HepG2 (cell line): ENCODE data around the gene RHBDL3. TPM values are rescaled to one million over a fixed set of nuclear protein-coding genes. Genes with fewer than 3 reads are reported as not detected.

Source experiments
- ARNT2 ChIP-seq: sonication (generic); formaldehyde crosslinking; IDR thresholded peaks from 2 replicates; pipeline ENCODE4 v1.8.0; 2022; ENCODE audit warnings: mild to moderate bottlenecking, low read depth, missing genetic modification reagents, moderate library complexity
- EED ChIP-seq: sonication (generic); formaldehyde crosslinking; IDR thresholded peaks from 2 replicates; pipeline ENCODE4 v1.5.0; 2020; ENCODE audit warnings: mild to moderate bottlenecking, missing genetic modification reagents
- EP300 ChIP-seq, 3 experiments: sonication (generic) in 1 of 3; formaldehyde crosslinking in 1 of 3; IDR thresholded peaks; 2 replicates each; pipeline versions ENCODE4 v1.5.1 to v1.6.1; 2011 to 2020; ENCODE audit warnings: low read depth in 2 of 3, low read length in 2 of 3, borderline replicate concordance in 1 of 3, improper control_type of control experiment in 1 of 3, mild to moderate bottlenecking in 1 of 3, missing genetic modification reagents in 1 of 3, moderate library complexity in 1 of 3
- FOXA3 ChIP-seq: IDR thresholded peaks from 2 replicates; pipeline ENCODE4 v1.6.1; 2016; ENCODE audit warnings: missing genetic modification reagents, missing compliant biosample characterization
- IKZF4 ChIP-seq: sonication (generic); formaldehyde crosslinking; IDR thresholded peaks from 2 replicates; pipeline ENCODE4 v1.5.1; 2020; ENCODE audit warnings: borderline replicate concordance, mild to moderate bottlenecking, low read depth, missing genetic modification reagents; ENCODE audit errors: not compliant biosample characterization
- MIXL1 ChIP-seq: IDR thresholded peaks from 2 replicates; pipeline ENCODE4 v1.6.1; 2016
- NFRKB ChIP-seq: fragments of 450-650 bp; IDR thresholded peaks from 2 replicates; pipeline ENCODE4 v1.6.1; 2017
- SMAD9 ChIP-seq: sonication (generic); formaldehyde crosslinking; IDR thresholded peaks from 2 replicates; pipeline ENCODE4 v1.5.1; 2020; ENCODE audit warnings: mild to moderate bottlenecking, missing genetic modification reagents
- SNAI1 ChIP-seq: sonication (generic); formaldehyde crosslinking; IDR thresholded peaks from 2 replicates; pipeline ENCODE4 v1.5.0; 2020; ENCODE audit warnings: mild to moderate bottlenecking, missing genetic modification reagents, borderline replicate concordance
- SNAPC2 ChIP-seq: sonication (generic); formaldehyde crosslinking; IDR thresholded peaks from 2 replicates; pipeline ENCODE4 v1.8.1; 2022; ENCODE audit warnings: mild to moderate bottlenecking, missing genetic modification reagents
- SP4 ChIP-seq: sonication (generic); formaldehyde crosslinking; IDR thresholded peaks from 2 replicates; pipeline ENCODE4 v1.8.1; 2023; ENCODE audit warnings: mild to moderate bottlenecking, missing genetic modification reagents
- SRSF9 ChIP-seq: fragments of 200-400 bp; formaldehyde crosslinking; IDR thresholded peaks from 2 replicates; pipeline ENCODE4 v1.6.1; 2018; ENCODE audit warnings: borderline replicate concordance, mild to moderate bottlenecking, low read depth, low read length; ENCODE audit not compliant: insufficient read depth, poor library complexity, severe bottlenecking
- ZBTB7B ChIP-seq: sonication (generic); formaldehyde crosslinking; IDR thresholded peaks from 2 replicates; pipeline ENCODE4 v1.4.0; 2020; ENCODE audit warnings: missing genetic modification reagents
- ZNF264 ChIP-seq: sonication (generic); formaldehyde crosslinking; IDR thresholded peaks from 2 replicates; pipeline ENCODE4 v1.4.0; 2020; ENCODE audit warnings: missing genetic modification reagents
- ZNF550 ChIP-seq: sonication (generic); formaldehyde crosslinking; IDR thresholded peaks from 2 replicates; pipeline ENCODE4 v1.4.0; 2020; ENCODE audit warnings: mild to moderate bottlenecking, missing genetic modification reagents, borderline replicate concordance
- ZNF562 ChIP-seq: sonication (generic); formaldehyde crosslinking; IDR thresholded peaks from 2 replicates; pipeline ENCODE4 v1.8.0; 2022; ENCODE audit warnings: missing genetic modification reagents, borderline replicate concordance
- ZNF7 ChIP-seq: IDR thresholded peaks from 2 replicates; pipeline ENCODE4 v1.6.1; 2016; ENCODE audit warnings: missing biosample characterization, missing genetic modification reagents
- polyA plus RNA-seq, 8 experiments: library from polyadenylated mRNA; depleted of rRNA in 3 of 8; stranded (reverse) in 7 of 8; unstranded in 1 of 8; fragments of >200 nt; fragmentation: Illumina TruSeq in 4 of 8; extraction: Trizol in 4 of 8; gene quantifications; 2 replicates each; pipeline versions ENCODE4 v1.2.1 to v1.2.3, GENCODE V29; 2011 to 2016; ENCODE audit warnings: low read depth in 4 of 8, missing spikeins in 1 of 8, mixed read lengths in 1 of 8; ENCODE audit not compliant: insufficient read depth in 1 of 8
- total RNA-seq, 5 experiments: library from RNA; depleted of rRNA; stranded (reverse); fragments of >200 nt; fragmentation: Illumina TruSeq; extraction: Trizol; gene quantifications; 2 replicates each; pipeline ENCODE4 v1.2.3, GENCODE V29; 2016; ENCODE audit warnings: low read depth in 1 of 5
- TF ChIP-seq, protein P1 (sequence below): sonication (generic); formaldehyde crosslinking; IDR thresholded peaks from 2 replicates; pipeline ENCODE4 v1.4.0; 2020; ENCODE audit warnings: missing genetic modification reagents
- TF ChIP-seq, protein P2 (sequence below): IDR thresholded peaks from 2 replicates; pipeline ENCODE4 v1.6.1; 2016; ENCODE audit warnings: mild to moderate bottlenecking
- TF ChIP-seq, protein P3 (sequence below): sonication (generic); formaldehyde crosslinking; IDR thresholded peaks from 2 replicates; pipeline ENCODE4 v1.5.1; 2020; ENCODE audit warnings: missing genetic modification reagents, mild to moderate bottlenecking, borderline replicate concordance
- TF ChIP-seq, protein P4 (sequence below): sonication (generic); formaldehyde crosslinking; IDR thresholded peaks from 2 replicates; pipeline ENCODE4 v1.4.0; 2020; ENCODE audit warnings: missing genetic modification reagents

RHBDL3 gene
- total and polyA plus RNA-seq, 2 of the 13 experiments (the other 11 are each of a cell fraction or from before 2014, with no cell fraction given) = 0.09 TPM; not detected in 1

DNA sequence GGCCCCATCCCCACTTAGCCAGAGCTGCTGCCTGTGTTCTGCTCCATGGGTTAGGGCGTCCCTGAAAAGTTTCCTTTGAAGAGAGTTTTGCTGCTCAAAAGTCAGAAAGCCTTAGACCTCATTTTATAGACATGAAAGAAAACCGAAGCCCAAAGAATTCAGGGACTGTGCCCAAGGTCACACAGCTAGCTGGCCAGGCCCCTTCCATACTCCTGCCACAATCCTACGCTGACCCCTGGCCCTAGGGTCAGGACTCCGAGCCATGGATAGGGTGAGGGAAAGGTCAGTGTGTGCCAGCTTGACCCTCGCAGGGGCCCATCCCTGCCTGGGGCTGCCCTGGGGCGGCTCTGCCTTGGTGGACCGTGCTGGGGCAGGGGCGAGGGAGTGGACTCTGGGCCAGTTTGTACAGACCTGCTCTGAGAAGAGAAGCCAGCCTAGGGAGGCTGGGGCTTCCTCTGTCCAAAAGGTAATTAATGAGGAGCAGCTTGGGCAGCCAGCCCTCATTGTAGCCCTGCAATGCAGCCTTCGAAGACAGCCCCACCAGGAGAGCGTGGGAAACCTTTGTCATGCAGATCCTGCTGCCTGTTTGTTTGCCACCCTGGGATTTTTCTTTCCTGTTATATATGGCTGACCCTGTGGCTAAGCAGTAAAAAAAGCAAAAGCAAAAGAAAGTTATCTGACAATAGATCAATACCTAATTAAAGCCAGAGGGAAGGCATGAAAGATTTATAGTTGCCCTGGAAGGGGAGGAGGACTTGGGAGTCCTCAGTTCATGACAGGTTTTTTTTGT lies 37.4 kb downstream of the RHBDL3 start (continued):
- TF ChIP-seq, protein P1, sequence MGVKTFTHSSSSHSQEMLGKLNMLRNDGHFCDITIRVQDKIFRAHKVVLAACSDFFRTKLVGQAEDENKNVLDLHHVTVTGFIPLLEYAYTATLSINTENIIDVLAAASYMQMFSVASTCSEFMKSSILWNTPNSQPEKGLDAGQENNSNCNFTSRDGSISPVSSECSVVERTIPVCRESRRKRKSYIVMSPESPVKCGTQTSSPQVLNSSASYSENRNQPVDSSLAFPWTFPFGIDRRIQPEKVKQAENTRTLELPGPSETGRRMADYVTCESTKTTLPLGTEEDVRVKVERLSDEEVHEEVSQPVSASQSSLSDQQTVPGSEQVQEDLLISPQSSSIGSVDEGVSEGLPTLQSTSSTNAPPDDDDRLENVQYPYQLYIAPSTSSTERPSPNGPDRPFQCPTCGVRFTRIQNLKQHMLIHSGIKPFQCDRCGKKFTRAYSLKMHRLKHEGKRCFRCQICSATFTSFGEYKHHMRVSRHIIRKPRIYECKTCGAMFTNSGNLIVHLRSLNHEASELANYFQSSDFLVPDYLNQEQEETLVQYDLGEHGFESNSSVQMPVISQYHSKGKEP (CRISPR knock-in tag) = no peak
- TF ChIP-seq ZNF550 (CRISPR knock-in tag) (0 out of 2 replicates have a peak, but pooled peaks have one; percentile 62), ZBTB7B (CRISPR knock-in tag) (peak; percentile 89), MIXL1 (CRISPR knock-in tag) (0 out of 2 replicates have a peak, but pooled peaks have one; percentile 21), NFRKB (no peak), SNAPC2 (0 out of 2 replicates have a peak, but pooled peaks have one; percentile 42), EP300 (IDR thresholded peaks at IDR 0.05; ENCODE audit: low read depth in 2 of 2, low read length in 2 of 2) (peak in 1 of 2 experiments; percentile 72; a peak in 2 of 4 replicates), EP300 (CRISPR knock-in tag; IDR thresholded peaks at IDR 0.05; ENCODE audit: borderline replicate concordance) (0 out of 2 replicates have a peak, but pooled peaks have one; percentile 28), SNAI1 (CRISPR knock-in tag) (no peak), ZNF7 (CRISPR knock-in tag) (no peak), EED (no peak), ZNF562 (CRISPR knock-in tag) (no peak), IKZF4 (CRISPR knock-in tag) (no peak), ZNF264 (CRISPR knock-in tag) (peak; percentile 69; the same call in 1 of the 2 replicates), FOXA3 (peak; percentile 39), SMAD9 (CRISPR knock-in tag) (no peak), SRSF9 (no peak), SP4 (0 out of 2 replicates have a peak, but pooled peaks have one; percentile 20), ARNT2 (CRISPR knock-in tag) (no peak)
- TF ChIP-seq, protein P2, sequence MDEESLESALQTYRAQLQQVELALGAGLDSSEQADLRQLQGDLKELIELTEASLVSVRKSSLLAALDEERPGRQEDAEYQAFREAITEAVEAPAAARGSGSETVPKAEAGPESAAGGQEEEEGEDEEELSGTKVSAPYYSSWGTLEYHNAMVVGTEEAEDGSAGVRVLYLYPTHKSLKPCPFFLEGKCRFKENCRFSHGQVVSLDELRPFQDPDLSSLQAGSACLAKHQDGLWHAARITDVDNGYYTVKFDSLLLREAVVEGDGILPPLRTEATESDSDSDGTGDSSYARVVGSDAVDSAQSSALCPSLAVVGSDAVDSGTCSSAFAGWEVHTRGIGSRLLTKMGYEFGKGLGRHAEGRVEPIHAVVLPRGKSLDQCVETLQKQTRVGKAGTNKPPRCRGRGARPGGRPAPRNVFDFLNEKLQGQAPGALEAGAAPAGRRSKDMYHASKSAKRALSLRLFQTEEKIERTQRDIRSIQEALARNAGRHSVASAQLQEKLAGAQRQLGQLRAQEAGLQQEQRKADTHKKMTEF (CRISPR knock-in tag) = 0 out of 2 replicates have a peak, but pooled peaks have one; percentile 21
- TF ChIP-seq, protein P3, sequence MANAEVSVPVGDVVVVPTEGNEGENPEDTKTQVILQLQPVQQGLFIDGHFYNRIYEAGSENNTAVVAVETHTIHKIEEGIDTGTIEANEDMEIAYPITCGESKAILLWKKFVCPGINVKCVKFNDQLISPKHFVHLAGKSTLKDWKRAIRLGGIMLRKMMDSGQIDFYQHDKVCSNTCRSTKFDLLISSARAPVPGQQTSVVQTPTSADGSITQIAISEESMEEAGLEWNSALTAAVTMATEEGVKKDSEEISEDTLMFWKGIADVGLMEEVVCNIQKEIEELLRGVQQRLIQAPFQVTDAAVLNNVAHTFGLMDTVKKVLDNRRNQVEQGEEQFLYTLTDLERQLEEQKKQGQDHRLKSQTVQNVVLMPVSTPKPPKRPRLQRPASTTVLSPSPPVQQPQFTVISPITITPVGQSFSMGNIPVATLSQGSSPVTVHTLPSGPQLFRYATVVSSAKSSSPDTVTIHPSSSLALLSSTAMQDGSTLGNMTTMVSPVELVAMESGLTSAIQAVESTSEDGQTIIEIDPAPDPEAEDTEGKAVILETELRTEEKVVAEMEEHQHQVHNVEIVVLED (CRISPR knock-in tag) = no peak
- TF ChIP-seq, protein P4, sequence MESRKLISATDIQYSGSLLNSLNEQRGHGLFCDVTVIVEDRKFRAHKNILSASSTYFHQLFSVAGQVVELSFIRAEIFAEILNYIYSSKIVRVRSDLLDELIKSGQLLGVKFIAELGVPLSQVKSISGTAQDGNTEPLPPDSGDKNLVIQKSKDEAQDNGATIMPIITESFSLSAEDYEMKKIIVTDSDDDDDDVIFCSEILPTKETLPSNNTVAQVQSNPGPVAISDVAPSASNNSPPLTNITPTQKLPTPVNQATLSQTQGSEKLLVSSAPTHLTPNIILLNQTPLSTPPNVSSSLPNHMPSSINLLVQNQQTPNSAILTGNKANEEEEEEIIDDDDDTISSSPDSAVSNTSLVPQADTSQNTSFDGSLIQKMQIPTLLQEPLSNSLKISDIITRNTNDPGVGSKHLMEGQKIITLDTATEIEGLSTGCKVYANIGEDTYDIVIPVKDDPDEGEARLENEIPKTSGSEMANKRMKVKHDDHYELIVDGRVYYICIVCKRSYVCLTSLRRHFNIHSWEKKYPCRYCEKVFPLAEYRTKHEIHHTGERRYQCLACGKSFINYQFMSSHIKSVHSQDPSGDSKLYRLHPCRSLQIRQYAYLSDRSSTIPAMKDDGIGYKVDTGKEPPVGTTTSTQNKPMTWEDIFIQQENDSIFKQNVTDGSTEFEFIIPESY = no peak
